BE2C (cell line): ENCODE measurements around the gene PRICKLE2.
A peak's percentile ranks its signal among the peaks of the same experiment; 100 is the strongest.

ENCODE experiments used
- DNase-seq: peaks from one replicate; pipeline ENCODE4 v3.0.0-alpha.2; 2020
- H3K27me3 ChIP-seq: fragments of 250-450 bp; sonication (Bioruptor Pico); 2 replicates; pipeline ENCODE4 v1.5.1; 2020; ENCODE audit warnings: mild to moderate bottlenecking
- H3K36me3 ChIP-seq: fragments of 250-450 bp; sonication (Bioruptor Pico); 2 replicates; pipeline ENCODE4 v1.5.1; 2020; ENCODE audit warnings: mild to moderate bottlenecking
- H3K4me1 ChIP-seq: fragments of 250-450 bp; sonication (Bioruptor Pico); 2 replicates; pipeline ENCODE4 v1.5.1; 2020
- H3K4me3 ChIP-seq: 2 replicates; pipeline ENCODE4 v1.5.1; 2011; ENCODE audit warnings: low read depth, low read length
- H3K9me3 ChIP-seq: fragments of 250-450 bp; sonication (Bioruptor Pico); 2 replicates; pipeline ENCODE4 v1.5.1; 2020
- TF ChIP-seq, protein P1 (sequence below): IDR thresholded peaks from 2 replicates; pipeline ENCODE4 v1.5.1; 2012; ENCODE audit warnings: mild to moderate bottlenecking, low read depth, low read length

The PRICKLE2 gene

DNA sequence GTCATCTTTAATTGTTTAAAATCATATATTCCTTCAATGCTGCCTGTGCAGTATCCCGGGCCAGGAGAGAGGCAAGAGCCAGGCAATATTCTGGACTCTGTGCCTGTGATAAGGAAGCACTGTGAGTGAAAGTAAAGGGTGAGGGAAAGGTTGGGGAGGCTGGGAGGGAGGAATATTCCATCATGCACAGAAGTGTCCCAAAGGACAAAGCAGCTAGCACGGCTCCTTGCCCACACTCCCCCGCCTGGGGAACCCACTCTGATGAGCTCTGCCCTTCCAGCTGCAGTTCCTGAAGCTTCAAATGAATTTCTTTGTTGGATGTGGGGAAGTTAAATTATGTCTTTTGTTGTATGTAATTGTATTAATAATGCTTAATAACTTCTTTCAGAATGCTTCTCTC is 1.5 kb upstream of the PRICKLE2 start:
- Histone ChIP-seq H3K36me3 (no peaks in the 10 kb centered on the region), H3K4me1 (no peaks in the 10 kb centered on the region), H3K9me3 (no peaks in the 10 kb centered on the region), H3K4me3 (no peak overlapping the region), H3K27me3 (no peaks in the 10 kb centered on the region)
- no peak for DNase-seq
- TF ChIP-seq, protein P1, sequence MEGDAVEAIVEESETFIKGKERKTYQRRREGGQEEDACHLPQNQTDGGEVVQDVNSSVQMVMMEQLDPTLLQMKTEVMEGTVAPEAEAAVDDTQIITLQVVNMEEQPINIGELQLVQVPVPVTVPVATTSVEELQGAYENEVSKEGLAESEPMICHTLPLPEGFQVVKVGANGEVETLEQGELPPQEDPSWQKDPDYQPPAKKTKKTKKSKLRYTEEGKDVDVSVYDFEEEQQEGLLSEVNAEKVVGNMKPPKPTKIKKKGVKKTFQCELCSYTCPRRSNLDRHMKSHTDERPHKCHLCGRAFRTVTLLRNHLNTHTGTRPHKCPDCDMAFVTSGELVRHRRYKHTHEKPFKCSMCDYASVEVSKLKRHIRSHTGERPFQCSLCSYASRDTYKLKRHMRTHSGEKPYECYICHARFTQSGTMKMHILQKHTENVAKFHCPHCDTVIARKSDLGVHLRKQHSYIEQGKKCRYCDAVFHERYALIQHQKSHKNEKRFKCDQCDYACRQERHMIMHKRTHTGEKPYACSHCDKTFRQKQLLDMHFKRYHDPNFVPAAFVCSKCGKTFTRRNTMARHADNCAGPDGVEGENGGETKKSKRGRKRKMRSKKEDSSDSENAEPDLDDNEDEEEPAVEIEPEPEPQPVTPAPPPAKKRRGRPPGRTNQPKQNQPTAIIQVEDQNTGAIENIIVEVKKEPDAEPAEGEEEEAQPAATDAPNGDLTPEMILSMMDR, result no peak

GRCh38 chr3:64225695-64226499 is 631 bp upstream of the PRICKLE2 start:
- H3K4me3 ChIP-seq, result peak overlapping the region; percentile 38
- no peak for DNase-seq

GRCh38 chr3:64223791-64224745 is 1.2 kb downstream of the PRICKLE2 start:
- no peak for DNase-seq
- Histone ChIP-seq H3K4me1 (peaks cover 10% of the 10 kb centered on the region), H3K27me3 (no peaks in the 10 kb centered on the region), H3K36me3 (no peaks in the 10 kb centered on the region), H3K4me3 (no peak overlapping the region), H3K9me3 (no peaks in the 10 kb centered on the region)
- TF ChIP-seq, protein P1, result 0 out of 2 replicates have a peak, but pooled peaks have one; percentile 31

More at GRCh38 chr3:64225695-64226499, 631 bp upstream of the PRICKLE2 start:
- Histone ChIP-seq H3K27me3 (no peaks in the 10 kb centered on the region), H3K9me3 (no peaks in the 10 kb centered on the region), H3K36me3 (no peaks in the 10 kb centered on the region), H3K4me1 (no peaks in the 10 kb centered on the region; the same call in 1 of the 2 replicates)
- TF ChIP-seq, protein P1, result peak; percentile 22; the same call in 1 of the 2 replicates

- Histone ChIP-seq H3K36me3 (no peaks in the 10 kb centered on the region), H3K4me1 (peaks cover 11% of the 10 kb centered on the region), H3K9me3 (no peaks in the 10 kb centered on the region), H3K4me3 (no peak overlapping the region), H3K27me3 (no peaks in the 10 kb centered on the region)
- no peak for DNase-seq
- TF ChIP-seq, protein P1, result no peak
Measured at GRCh38 chr3:64222501-64223111, 2.7 kb downstream of the PRICKLE2 start.

DNA sequence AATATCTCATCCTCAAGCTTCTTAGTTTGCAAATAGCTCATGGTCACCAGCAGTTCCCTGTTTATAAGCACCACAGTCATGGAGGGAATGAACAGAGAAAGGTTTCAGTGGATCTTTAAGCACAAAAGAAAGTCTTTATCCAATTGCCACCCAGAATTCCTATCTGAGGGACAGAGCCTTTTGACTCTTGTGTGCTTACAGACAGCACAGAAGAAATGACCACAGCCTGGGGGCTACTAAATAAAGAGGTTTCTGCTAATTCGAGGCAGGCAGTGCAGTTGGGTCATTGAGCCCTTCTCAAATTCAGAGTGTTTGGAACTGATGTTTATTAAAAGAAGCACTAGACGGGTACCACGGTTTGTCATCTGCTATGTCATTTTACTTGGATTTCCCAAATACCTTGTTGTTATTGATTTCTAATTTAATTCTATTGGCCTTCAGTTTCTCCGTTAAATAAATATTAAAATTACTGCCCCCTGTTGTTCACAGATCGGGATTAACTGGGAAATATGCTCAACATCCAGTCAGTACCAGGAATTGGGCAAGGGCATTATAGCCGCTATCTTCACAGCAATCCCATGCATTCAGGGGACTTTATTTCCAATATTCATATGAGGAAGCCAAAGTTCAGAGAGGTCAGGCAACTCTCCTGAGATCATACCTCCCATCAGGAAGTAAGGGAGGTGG is 3.6 kb downstream of the PRICKLE2 start:
- no peak for DNase-seq
- Histone ChIP-seq H3K4me1 (peaks cover 11% of the 10 kb centered on the region), H3K9me3 (no peaks in the 10 kb centered on the region)

More for the DNA sequence above, 3.6 kb downstream of the PRICKLE2 start:
- Histone ChIP-seq H3K27me3 (no peaks in the 10 kb centered on the region), H3K4me3 (no peak overlapping the region), H3K36me3 (no peaks in the 10 kb centered on the region)
- TF ChIP-seq, protein P1, result no peak
